DMS 273 treated with DMSO at 0.1 percent for 48 hours (cell line): Measurements from ENCODE around the gene CDK19.
"Not testable (repeated sequence)": the region's sequence is repeated elsewhere in the genome, so short reads cannot be mapped to it uniquely, and the experiment has no call there.

Experiments used
- DNase-seq: peaks from one replicate; lab custom pipeline; 2025; lab: John Stamatoyannopoulos, UW

CDK19 gene

GRCh38 chr6:110581679-110582078 is 233.6 kb downstream of the CDK19 start:
- no peak for DNase-seq

- DNase-seq = not testable (repeated sequence)
These were observed 237.6 kb downstream of the CDK19 start for GRCh38 chr6:110577596-110578167.

GRCh38 chr6:110575925-110576463 is 239.3 kb downstream of the CDK19 start:
- DNase-seq = no peak

GRCh38 chr6:110574817-110575216 is 240.5 kb downstream of the CDK19 start:
- no peak for DNase-seq

- no peak for DNase-seq
These were observed 241.7 kb downstream of the CDK19 start for GRCh38 chr6:110573537-110573936.

- DNase-seq = no peak
These were observed 242.1 kb downstream of the CDK19 start for GRCh38 chr6:110573136-110573535.

GRCh38 chr6:110567957-110568696 is 247.1 kb downstream of the CDK19 start:
- DNase-seq = no peak

GRCh38 chr6:110566346-110567125 is 248.7 kb downstream of the CDK19 start:
- DNase-seq = no peak

- no peak for DNase-seq
These were observed 250.4 kb downstream of the CDK19 start for GRCh38 chr6:110564703-110565421.

- DNase-seq = no peak
These were observed 251.6 kb downstream of the CDK19 start for GRCh38 chr6:110563711-110564110.

- no peak for DNase-seq
These were observed 252.9 kb downstream of the CDK19 start for GRCh38 chr6:110562316-110562915.

- no peak for DNase-seq
These were observed 253.6 kb downstream of the CDK19 start for GRCh38 chr6:110561696-110562095.

- no peak for DNase-seq
These were observed 254.3 kb downstream of the CDK19 start for GRCh38 chr6:110561008-110561396.

- no peak for DNase-seq
These were observed 254.8 kb downstream of the CDK19 start for GRCh38 chr6:110560239-110561007.
